Stromal cell of bone marrow (primary cell): ENCODE measurements around the gene NRARP.
A peak's percentile ranks its signal among the peaks of the same experiment; 100 is the strongest.

Experiments
- DNase-seq: peaks from one replicate; pipeline ENCODE4 v3.0.0-alpha.2; 2012; ENCODE audit warnings: low read depth

NRARP gene

GRCh38 chr9:137321726-137322361, 19.8 kb upstream of the NRARP start:
- DNase-seq: no peak

GRCh38 chr9:137320555-137321384, 18.7 kb upstream of the NRARP start:
- no peak for DNase-seq

DNA sequence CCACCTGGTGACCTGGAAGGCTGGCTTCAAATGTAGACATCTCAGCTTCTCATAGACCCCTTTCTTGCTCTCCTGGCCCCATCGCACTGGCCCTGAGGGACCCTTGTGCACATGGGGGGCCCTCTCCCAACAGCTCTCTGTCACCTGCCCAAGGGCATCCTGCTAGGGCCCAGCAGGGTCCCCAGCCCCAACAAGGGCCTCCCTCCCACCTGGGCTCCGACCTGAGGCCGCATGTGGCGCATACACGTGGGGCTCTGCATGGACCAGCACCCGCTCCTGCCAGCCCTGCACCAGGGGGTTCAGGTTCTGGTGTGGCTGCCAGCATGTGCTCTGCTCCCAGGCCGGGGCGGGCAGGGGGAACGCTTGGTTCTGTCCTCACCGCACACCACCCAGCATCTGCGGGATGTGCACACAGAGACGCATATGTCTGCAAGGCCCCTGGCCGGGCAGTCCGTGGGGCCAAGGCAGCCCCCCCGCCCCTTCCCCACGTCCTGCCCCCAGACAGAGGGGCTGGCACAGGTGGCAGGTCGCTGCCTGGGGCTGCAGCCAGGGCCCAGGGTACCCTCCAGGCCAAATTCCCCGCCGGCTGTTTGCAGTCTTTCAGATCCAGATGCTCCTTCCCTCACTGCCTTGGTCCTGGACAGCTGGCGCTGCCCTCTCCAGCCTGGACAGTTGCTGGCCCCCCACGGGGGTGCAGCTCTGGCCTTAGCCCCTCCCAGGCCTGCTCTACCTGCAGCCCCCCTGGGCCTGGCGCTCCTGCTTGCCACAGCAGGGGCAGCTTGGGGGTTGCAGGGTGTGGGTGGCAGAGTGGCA, 17.9 kb upstream of the NRARP start:
- DNase-seq: no peak

- peak; percentile 40 for DNase-seq
Measured at GRCh38 chr9:137319011-137319738, 17.1 kb upstream of the NRARP start.

DNA sequence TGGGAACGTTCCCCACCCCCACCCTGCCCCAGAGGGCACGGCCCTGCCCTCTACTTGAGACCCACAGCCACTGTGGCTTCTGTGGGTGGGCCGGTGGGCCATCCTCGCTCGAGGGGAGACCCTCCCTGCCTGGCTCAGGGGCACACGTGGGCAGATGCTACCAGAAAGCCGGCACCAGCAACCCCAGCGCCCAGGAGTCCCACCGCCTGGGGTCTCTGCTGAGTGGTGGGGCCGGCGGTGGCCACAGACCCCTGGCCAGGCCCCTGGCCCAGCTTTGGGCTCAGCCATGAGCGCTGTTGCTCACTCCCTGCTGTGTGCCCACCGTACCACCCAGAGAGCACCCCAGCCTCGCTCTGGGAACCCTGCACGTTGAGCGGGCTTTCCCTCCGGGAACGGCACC, 16.5 kb upstream of the NRARP start:
- no peak for DNase-seq

DNA sequence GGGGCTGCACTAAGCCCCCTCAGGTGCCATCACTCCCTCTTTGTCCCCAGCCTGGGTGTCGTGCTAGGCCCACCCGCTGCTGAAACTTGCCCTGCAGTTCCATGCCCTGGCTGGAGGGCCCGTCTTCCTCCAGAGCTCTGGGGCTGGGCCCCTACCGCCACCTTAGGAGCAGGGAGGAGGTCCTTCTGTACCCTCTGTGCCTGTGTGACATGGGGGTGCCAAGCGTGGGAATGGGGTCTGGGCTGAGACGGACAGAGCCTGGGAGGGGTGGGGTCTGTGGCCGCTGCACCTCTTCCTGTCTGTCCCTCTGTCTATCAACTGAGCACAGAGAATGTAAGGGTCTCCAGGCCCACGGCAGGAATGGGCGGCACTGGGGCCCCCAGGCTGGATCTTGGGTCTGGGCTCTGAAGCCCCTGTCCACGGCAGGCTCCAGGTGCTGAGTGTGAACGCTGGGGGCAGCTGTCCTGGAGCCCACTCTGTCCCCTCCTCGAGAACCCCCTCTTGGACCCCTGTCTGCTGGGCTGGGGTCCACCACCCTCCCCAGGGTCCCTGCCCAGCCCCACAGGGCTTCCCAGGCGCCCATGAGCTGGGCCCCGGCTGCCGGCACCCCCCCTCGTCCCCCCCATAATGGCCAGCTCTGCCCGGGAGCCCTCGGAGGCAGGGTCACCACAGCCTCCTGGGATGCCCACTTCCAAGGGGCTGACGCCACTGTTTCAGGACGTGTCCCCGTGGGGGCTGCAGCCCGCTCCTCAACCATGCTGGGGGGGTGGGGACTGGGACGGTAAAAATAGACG, 15.8 kb upstream of the NRARP start:
- DNase-seq: no peak

DNA sequence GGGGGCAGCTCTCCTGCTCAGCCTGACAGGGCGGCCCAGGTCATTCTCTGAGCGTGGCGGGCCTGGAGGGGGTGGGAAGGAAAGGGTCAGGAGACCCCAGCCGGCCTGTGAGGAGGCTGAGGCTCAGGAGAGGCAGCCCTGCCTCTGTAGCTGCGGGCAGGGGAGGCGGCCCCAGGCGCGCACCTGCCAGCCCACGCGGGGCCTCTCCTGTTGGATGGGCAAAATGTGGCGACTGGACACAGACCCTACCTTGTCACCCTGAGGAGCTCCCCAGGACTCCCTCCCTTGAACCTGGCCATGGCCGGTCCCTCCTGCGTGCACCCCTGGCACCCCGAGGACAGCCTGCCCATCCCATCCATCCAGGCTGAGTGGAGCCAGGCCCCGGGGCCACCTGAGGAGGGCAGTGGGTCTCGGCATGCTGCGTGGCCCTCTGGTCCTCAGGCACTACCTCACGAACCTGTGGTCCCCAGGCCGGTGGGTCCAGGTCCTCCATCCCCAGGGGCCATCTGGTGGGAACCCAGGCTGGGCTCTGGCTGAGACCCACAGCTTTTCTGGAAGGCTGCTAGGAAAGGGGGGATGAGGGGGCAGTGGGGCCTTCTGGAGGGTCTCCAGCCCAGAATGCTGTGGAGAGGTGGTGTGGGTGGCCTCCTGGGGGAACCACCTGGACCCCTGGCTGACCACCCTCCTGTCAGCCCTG, 15.1 kb upstream of the NRARP start:
- no peak for DNase-seq

- DNase-seq: no peak
Measured at GRCh38 chr9:137316012-137316981, 14.2 kb upstream of the NRARP start.

DNA sequence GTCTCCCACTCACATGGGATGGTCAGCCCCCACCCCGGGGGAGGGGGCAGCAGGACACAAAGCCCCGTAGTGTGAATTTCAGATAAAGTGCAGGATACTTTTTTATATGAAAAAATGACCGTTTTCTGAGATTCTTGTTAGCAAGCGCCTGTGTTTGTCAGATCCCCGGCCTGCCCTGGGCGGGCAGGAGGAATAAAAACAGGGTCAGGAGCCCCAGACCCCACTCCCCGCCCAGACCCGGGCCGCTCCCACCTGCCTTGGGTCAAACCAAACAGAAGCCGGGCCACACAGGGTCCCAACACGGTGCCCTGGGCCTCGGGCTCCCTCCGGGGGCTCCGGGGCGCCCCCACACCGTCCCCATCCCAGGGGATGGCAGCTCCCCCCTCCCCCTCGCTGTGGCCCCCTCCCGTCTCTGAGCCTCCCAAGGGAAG, 13.5 kb upstream of the NRARP start:
- DNase-seq: no peak

GRCh38 chr9:137314561-137315560, 12.8 kb upstream of the NRARP start:
- no peak for DNase-seq

- no peak for DNase-seq
Measured at GRCh38 chr9:137313956-137314560, 12.0 kb upstream of the NRARP start.

DNA sequence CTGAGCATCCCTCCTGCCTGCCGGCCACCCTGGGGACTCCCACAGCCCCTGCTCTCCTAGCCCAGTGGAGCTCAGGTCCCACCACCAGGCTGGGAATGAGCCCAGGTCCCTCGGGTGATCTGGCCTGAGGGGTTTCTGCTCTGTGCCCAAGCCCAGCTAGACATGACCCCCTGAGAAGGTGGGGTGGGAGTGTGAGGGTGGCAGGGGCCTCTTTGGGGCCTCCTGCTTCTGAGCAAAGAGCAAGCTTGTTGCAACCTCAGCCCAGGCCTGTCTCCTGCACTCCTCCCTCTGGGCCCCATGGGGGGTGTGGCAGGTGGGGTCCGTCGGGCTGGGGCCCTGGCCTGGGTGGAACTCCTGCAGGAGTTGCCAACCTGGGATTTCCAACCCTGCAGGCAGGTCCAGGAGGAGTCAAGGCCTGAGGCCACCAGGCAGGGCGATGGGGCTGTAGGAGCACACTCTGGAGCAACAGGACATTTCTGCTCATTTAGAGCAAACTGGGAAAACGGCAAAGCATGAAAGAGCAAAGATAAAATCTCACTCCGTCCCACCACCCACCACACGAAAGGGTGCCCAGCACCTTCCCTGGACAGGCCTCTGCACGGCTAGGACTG, 11.4 kb upstream of the NRARP start:
- no peak for DNase-seq

DNA sequence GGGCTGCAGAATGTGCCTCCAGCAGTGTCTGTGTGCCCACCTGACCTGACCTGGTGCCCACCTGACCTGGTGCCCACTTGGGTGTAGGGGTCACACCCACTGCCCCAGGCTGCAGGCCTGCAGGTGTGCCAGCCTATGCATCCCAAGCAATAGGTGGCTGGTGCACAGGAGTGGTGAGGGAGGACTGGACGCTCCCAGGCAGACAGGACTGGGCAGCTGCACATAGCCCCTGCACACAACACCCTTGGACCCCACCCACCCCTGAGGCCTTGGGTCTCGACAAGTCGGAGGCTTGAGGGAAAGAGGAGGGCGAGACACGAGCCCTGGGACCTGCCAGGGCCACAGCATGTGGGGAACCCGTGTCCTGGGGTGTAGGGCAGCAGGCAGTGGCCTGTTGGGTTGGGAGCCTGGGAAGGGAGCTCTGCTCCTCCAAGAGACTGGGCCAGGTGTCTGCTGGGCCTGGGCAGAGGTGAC, 10.8 kb upstream of the NRARP start:
- DNase-seq: no peak

- DNase-seq: no peak
Measured at GRCh38 chr9:137311986-137312851, 10.1 kb upstream of the NRARP start.

DNA sequence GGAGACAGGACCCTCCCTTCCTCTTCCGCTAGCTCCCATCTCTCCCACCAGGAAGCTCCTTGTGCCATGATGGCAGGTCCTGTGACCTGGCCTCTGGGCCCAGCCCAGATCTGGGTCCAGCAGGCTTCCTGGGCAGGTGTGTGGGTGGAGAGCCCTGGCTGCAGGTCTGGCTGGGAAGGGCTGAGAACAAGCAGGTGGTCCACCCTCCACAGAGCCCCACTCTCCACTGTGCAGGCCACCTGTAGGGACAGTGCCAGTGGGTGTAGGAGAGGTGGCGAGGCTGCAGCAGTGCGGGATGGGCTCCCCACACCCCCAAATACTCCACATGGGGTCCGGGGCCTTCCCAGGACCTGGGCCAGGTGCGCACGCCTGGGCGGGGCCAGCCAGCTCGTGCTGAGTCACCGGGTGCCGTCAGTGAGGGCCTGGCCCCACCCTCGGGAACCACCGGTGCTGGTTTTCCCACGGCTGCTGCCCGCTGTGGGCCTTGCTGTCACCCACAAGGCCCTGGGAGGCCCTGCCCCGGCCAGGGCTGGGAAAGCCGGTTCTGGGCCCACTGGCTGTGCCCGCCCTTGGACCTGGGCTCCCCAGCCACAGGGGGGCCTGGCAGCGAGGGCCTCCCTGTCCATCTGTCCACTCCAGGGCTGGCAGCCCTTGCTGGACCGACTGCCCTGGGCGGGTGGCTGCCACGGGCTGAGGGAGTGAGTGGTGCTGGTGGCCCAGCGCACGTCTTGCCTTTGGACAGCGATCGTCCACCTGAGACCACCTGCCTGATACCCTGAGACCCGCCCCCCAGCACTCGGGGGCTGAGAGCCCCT, 9.3 kb upstream of the NRARP start:
- no peak for DNase-seq
